HUES64 (cell line): Measurements from ENCODE around the gene SLC35F3.

Experiments
- H3K27ac ChIP-seq: 2 replicates; pipeline ENCODE4 v1.7.0; 2013; ENCODE audit warnings: low read depth, low read length, inconsistent platforms
- H3K27me3 ChIP-seq: 2 replicates; pipeline ENCODE4 v1.6.1; 2013; ENCODE audit warnings: mild to moderate bottlenecking, low read length; ENCODE audit not compliant: insufficient read depth
- H3K36me3 ChIP-seq: 2 replicates; pipeline ENCODE4 v1.6.1; 2013; ENCODE audit warnings: mild to moderate bottlenecking, low read length; ENCODE audit not compliant: insufficient read depth
- H3K4me1 ChIP-seq: 2 replicates; pipeline ENCODE4 v1.6.1; 2013; ENCODE audit warnings: mild to moderate bottlenecking, low read length, moderate library complexity; ENCODE audit not compliant: insufficient read depth
- H3K4me3 ChIP-seq: 2 replicates; pipeline ENCODE4 v1.5.1; 2013; ENCODE audit warnings: mild to moderate bottlenecking, low read length, moderate library complexity
- H3K9ac ChIP-seq: 2 replicates; pipeline ENCODE4 v1.6.1; 2013; ENCODE audit warnings: mild to moderate bottlenecking, low read depth, low read length
- H3K9me3 ChIP-seq: 2 replicates; pipeline ENCODE4 v1.6.1; 2013; ENCODE audit warnings: low read depth, low read length; ENCODE audit not compliant: insufficient read depth
- WGBS: fragments of 150-250, 120-280 bp; methylation state at CpG from one replicate; pipeline ENCODE4 v1.1.7; 2013; ENCODE audit warnings: missing lambda C conversion rate; 5-methylcytosine and 5-hydroxymethylcytosine counted together

SLC35F3 gene

DNA sequence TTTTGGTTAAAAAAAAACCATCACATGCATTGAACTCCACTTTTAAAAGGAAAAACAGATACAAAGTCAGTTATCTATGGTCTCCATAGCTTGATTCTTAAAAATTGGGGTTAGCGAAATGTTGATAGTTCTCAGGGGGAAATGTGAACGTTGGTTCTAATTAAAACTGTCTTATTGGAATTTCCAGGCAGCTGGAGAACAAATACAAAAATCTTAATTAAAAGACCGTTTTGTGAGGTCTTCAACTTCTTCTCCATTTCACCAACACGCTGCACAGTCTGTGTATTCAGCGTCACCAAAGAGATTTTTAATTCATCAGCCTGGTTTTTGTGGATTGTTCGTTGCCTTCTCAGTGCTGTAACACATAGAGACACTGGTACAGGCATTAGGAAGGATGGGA lies 369.5 kb downstream of the SLC35F3 start:
- Histone ChIP-seq H3K9me3 (no peaks in the 10 kb centered on the region), H3K4me1 (no peaks in the 10 kb centered on the region), H3K4me3 (no peak overlapping the region), H3K27me3 (no peaks in the 10 kb centered on the region), H3K36me3 (no peaks in the 10 kb centered on the region), H3K9ac (no peak overlapping the region), H3K27ac (no peak overlapping the region)
- whole genome bisulfite sequencing, result 96% methylated on average over 6 of the region's 6 CpGs

DNA sequence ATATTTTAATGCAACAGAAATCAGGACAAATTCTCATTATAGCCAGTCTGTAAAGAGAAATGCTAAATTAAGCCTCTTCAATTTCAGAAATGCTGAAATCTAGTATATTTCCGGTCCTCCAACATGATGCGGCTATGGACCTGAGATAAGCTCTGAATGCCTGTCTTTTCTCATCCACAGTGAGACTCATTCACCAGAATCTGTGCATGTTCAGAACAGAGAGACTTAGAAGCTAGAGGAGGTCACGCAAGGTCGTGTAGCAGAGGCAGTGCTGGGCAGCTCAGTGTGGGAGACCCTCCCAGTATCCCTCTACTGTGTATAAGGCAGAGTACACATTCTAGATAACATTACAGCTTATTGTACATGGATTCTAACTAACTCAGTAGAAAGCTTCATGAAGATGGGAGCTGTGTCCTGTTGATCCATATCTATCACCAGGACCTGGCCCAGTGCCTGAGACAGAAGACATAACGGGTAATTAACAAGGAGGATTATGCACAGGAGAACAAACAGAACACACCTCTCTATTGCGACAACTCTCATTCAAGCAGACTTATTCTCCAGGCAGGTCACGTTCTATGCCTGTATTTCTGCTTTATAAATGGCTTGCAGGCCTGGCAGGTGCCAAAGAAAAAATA lies 371.8 kb downstream of the SLC35F3 start:
- H3K27me3 ChIP-seq, result no peaks in the 10 kb centered on the region
- 89% methylated on average over 7 of the region's 7 CpGs for WGBS
- no peaks in the 10 kb centered on the region for H3K36me3 ChIP-seq
- no peaks in the 10 kb centered on the region for H3K9me3 ChIP-seq
- H3K4me3 ChIP-seq, result no peak overlapping the region
- H3K4me1 ChIP-seq, result no peaks in the 10 kb centered on the region
- no peak overlapping the region for H3K27ac ChIP-seq
- no peak overlapping the region for H3K9ac ChIP-seq

DNA sequence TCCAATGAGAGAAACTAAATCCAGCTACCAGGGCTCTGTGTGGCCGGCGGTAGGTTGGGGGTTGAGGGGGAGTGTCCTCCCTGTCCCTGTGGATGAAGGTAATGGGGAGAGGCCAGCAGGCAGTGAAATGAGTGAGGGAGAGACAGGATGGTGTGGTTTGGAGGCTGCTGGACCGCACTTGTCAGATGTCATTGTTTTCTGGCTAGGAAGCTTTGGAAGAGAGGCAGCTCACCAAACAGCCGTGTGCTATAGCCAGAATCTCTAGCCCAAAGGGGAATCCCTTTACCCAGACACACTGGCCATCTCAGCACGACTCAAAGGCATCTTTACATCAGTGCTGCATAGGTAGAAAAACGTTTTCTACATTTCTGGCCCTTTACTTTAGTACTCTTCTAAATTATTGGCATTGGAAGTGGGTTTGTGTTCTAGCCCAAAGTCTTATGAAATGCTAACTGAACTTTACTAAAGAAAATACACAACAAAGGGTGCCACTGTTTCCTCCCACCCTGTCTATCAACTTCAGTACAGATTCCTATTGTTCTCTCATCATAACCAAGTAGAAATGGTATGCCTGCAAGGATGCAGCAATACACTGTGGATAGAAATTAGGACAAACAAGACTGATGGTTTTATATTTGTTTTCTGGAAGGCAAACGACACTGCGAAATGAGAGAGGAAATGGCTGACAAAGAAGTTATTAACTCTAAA lies 372.8 kb downstream of the SLC35F3 start:
- H3K9me3 ChIP-seq, result no peaks in the 10 kb centered on the region
- H3K4me1 ChIP-seq, result no peaks in the 10 kb centered on the region
- H3K36me3 ChIP-seq, result no peaks in the 10 kb centered on the region
- 85% methylated on average over 7 of the region's 8 CpGs for WGBS
- H3K9ac ChIP-seq, result no peak overlapping the region
- no peaks in the 10 kb centered on the region for H3K27me3 ChIP-seq
- no peak overlapping the region for H3K4me3 ChIP-seq
- H3K27ac ChIP-seq, result no peak overlapping the region

DNA sequence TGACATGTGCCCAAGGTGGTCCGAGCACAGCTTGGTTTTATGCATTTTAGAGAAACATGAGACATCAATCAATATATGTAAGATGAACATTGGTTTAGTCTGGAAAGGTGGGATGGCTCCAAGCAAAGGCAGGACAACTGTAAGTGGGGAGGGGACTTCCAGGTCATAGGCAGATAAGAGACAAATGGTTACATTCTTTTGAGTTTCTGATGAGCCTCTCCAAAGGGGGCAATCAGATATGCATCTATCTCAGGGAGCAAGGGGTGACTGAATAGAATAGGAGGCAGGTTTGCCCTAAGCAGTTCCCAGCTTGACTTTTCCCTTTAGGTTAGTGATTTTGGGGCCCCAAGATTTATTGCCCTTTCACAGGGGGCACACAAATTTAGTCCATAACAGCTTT lies 374.5 kb downstream of the SLC35F3 start:
- H3K9me3 ChIP-seq, result no peaks in the 10 kb centered on the region
- no peaks in the 10 kb centered on the region for H3K4me1 ChIP-seq
- H3K27me3 ChIP-seq, result no peaks in the 10 kb centered on the region
- no peaks in the 10 kb centered on the region for H3K36me3 ChIP-seq
- no peak overlapping the region for H3K4me3 ChIP-seq
- 92% methylated on average over 1 of the region's 1 CpG for WGBS
- no peak overlapping the region for H3K27ac ChIP-seq
- H3K9ac ChIP-seq, result no peak overlapping the region

DNA sequence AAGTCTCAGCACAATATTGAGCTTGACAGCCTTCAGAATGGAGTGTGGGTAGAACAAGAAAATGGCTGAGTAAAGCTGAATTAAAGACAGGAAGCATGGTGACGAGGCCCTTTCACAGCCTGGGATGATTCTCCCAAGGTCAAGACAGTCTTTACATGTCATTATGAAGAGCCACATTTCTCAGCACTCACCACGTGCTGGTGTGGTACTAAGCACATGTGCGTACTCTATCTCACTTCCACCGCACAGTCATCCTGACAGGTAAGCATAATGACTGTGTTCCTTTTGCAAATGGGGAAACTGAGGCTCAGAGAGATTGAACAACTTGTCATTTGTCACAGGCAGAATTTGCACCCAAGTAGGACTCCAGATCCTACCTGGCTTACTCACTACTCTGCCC lies 376.0 kb downstream of the SLC35F3 start:
- WGBS, result 91% methylated on average over 4 of the region's 4 CpGs
- Histone ChIP-seq H3K4me1 (no peaks in the 10 kb centered on the region), H3K4me3 (no peak overlapping the region), H3K36me3 (no peaks in the 10 kb centered on the region), H3K9me3 (no peaks in the 10 kb centered on the region), H3K27ac (no peak overlapping the region), H3K9ac (no peak overlapping the region), H3K27me3 (no peaks in the 10 kb centered on the region)

DNA sequence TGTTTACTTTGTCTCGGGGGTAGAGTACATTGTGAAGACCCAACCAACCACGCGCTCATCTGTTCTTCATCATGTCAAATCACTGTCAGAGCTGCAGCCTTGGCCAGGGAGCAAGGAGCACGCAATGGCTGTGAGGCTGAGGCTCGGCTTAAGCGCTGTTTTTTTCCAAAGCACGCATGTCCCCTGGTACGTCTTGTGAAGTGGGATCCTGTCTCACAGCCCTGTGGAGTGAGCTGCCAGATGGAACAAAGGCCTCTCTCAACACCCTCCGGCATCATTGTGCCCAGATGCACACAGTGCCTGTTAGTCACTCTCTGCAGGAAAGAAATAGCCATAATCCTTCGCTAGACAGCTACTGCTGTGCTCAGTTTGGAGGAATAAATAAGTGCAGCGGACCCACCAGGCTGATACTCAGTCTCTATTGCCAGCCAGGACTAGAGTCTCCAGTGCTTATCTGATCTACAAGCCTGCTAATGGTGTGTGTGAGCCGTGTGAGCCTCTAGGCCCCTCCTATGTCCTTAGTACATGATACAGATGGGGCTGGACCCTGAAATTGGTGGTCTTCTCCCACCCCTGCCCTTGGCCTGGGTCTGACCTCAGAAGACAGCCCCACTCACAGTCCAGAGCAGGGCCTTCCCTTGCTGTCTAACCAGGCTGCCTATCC lies 377.5 kb downstream of the SLC35F3 start:
- no peaks in the 10 kb centered on the region for H3K4me1 ChIP-seq
- H3K27me3 ChIP-seq, result no peaks in the 10 kb centered on the region
- no peak overlapping the region for H3K9ac ChIP-seq
- no peak overlapping the region for H3K27ac ChIP-seq
- WGBS, result 93% methylated on average over 12 of the region's 12 CpGs
- no peaks in the 10 kb centered on the region for H3K9me3 ChIP-seq
- H3K36me3 ChIP-seq, result no peaks in the 10 kb centered on the region
- no peak overlapping the region for H3K4me3 ChIP-seq

DNA sequence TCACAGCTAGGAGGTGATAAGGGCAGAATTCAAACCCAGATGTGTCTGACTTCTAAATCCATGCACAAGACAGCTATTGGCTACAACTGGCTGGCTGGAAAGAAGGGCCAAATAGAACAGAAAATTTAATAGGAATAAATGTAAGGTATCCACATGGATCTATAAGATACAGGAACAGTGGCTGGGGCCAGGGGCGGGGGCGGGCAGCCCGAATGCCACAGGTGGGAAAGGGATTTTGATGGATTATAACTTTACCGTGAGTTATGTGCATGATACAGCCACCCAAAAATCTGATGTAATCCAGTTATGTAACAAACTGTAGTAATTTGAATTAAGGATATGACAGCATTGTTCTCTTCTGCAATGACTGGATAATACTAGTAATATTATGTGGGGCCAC lies 381.7 kb downstream of the SLC35F3 start:
- H3K27ac ChIP-seq, result no peak overlapping the region
- no peaks in the 10 kb centered on the region for H3K27me3 ChIP-seq
- WGBS, result 95% methylated on average over 4 of the region's 4 CpGs
- no peak overlapping the region for H3K4me3 ChIP-seq
- H3K4me1 ChIP-seq, result no peaks in the 10 kb centered on the region
- peaks cover 12% of the 10 kb centered on the region for H3K9me3 ChIP-seq
- no peak overlapping the region for H3K9ac ChIP-seq
- H3K36me3 ChIP-seq, result no peaks in the 10 kb centered on the region

DNA sequence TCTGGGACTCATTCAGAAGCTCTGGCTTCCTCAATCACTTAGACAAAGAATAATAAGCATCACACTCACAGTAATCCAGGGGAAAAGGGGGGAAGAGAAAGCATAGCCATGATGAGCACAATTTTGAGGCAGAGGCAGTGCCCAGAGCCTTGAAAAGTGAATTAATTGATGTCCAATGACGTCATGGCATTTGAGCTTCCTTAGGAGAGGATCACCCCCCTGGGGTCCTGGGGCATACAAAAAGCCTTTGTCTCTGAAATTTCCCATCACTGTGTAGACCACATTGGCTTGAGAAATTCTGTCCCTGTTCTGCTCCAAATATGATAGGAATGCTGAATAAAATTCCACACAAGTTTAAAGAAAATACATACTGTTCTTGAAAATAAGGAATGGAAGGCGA lies 384.5 kb downstream of the SLC35F3 start:
- H3K4me3 ChIP-seq, result no peak overlapping the region
- no peaks in the 10 kb centered on the region for H3K4me1 ChIP-seq
- H3K36me3 ChIP-seq, result no peaks in the 10 kb centered on the region
- H3K9ac ChIP-seq, result no peak overlapping the region
- H3K27me3 ChIP-seq, result no peaks in the 10 kb centered on the region
- WGBS, result 97% methylated on average over 2 of the region's 2 CpGs
- H3K9me3 ChIP-seq, result peaks cover 12% of the 10 kb centered on the region
- H3K27ac ChIP-seq, result no peak overlapping the region

DNA sequence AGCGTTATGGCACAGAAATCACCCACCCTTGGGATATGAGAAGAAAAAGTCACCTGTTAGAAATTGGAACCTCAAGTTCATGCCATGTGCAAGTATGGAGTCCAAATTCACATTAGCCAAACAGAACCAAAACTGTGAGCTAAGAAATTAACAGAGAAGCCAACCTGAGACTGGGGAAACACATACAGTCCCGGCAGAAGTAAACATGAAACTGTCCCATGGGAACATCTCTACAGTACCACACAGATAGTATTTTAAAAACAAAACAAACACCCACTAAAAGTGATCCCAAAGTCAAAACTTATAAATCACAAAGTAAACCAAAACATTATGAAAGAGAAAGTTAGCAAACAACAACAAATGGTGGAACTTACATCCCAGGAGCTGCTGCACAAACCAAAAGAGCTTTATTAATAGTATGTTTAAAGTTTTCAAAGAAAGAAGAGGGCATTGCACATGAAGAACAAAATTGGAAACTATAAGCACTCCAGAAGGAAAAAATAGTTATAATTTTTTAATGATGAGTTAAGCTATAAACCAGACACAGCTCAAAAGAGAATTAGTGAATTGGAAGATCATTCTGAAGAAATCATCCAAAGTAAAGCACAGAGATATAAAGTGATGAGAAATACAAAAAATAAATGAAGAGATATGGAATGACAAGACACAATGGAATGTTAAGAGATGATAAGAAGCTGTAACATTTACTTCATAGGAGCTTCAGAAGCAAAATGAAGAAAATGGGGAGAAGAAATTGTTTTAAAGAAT lies 385.2 kb downstream of the SLC35F3 start:
- 72% methylated on average over 2 of the region's 2 CpGs for WGBS
- H3K27me3 ChIP-seq, result no peaks in the 10 kb centered on the region
- H3K4me1 ChIP-seq, result no peaks in the 10 kb centered on the region
- no peaks in the 10 kb centered on the region for H3K36me3 ChIP-seq
- peaks cover 12% of the 10 kb centered on the region for H3K9me3 ChIP-seq
- no peak overlapping the region for H3K9ac ChIP-seq
- no peak overlapping the region for H3K4me3 ChIP-seq
- no peak overlapping the region for H3K27ac ChIP-seq

DNA sequence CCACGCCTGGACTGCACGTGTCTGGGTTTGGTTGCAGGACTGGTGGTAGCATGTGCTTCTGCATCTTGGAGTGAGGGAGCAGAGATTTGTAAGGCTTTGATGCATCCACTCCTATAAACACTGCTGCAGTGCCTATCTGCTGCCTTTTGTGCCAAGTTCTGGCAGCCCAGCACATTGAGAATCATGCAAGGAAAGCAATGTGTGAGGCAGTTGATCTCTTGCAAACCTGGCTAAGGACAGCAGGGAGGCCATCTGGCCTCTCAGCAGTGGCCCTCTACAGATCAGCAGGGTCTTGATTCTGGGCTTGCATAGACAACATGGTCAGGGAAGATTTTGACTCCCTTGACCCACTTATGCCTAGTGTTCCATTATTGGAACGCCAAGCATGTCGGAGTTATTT lies 387.5 kb downstream of the SLC35F3 start:
- 90% methylated on average over 4 of the region's 4 CpGs for WGBS
- no peaks in the 10 kb centered on the region for H3K36me3 ChIP-seq
- H3K9me3 ChIP-seq, result peaks cover 12% of the 10 kb centered on the region
- H3K9ac ChIP-seq, result no peak overlapping the region
- H3K27ac ChIP-seq, result no peak overlapping the region
- no peaks in the 10 kb centered on the region for H3K27me3 ChIP-seq
- H3K4me1 ChIP-seq, result no peaks in the 10 kb centered on the region
- no peak overlapping the region for H3K4me3 ChIP-seq

DNA sequence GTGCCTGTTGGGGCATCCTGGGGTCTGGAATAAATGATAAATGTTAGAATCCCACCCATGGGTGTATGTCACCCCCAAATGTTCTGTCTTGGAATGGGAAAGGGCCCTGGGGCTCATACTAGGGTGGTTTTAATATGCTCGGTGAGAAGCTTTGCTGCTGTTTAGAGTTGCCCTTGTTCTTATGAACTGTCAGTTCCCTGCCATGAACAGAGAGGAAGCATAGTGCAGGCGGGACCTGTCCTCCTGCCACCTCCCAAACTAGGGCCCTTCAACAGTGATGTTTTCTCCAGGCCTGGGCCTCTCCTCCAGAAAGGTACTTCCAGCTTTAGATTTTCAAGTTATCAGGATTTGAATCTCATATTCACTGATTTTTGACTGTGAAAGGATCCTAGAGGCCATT lies 388.1 kb downstream of the SLC35F3 start:
- Histone ChIP-seq H3K27me3 (no peaks in the 10 kb centered on the region), H3K9me3 (peaks cover 12% of the 10 kb centered on the region), H3K4me3 (no peak overlapping the region), H3K9ac (no peak overlapping the region), H3K27ac (no peak overlapping the region), H3K4me1 (no peaks in the 10 kb centered on the region), H3K36me3 (no peaks in the 10 kb centered on the region)
- WGBS, result 92% methylated on average over 2 of the region's 2 CpGs
